IMR-90 (cell line): ENCODE data around the gene ARRDC1. TPM values are rescaled to one million over a fixed set of nuclear protein-coding genes. Genes with fewer than 3 reads are reported as not detected.

Source experiments
- ATAC-seq: fragments of 200-7000 bp; cut with Tn5 transposase; 2 replicates; pipeline ENCODE4 v1.9.1; 2020; ENCODE audit warnings: low read depth, mild to moderate bottlenecking, moderate library complexity
- BruUV-seq: library from RNA; stranded (reverse); fragments of 400-500 nt; replicated peaks from 2 replicates; lab custom pipeline; 2021; lab: Mats Ljungman, UMichigan
- CTCF ChIA-PET: fragments of 300-600 bp; formaldehyde crosslinking; extraction: SDS; loops from one replicate; lab custom pipeline; 2021; ENCODE audit warnings: antibody characterized with exemption; lab: Yijun Ruan, JAX
- POLR2A ChIA-PET: fragments of 300-600 bp; sonication (Branson Sonifier 250); formaldehyde crosslinking; loops from one replicate; lab custom pipeline; 2022; ENCODE audit warnings: antibody characterized with exemption; ENCODE audit not compliant: unreplicated experiment; lab: Charles Lee
- DNase-seq: peaks from one replicate; pipeline ENCODE4 v3.0.0; 2013
- H2AFZ ChIP-seq: replicated peaks from 2 replicates; pipeline ENCODE3; 2013; ENCODE audit warnings: low read length, mild to moderate bottlenecking; ENCODE audit not compliant: poor library complexity
- H2AK5ac ChIP-seq: 2 replicates; pipeline ENCODE4 v1.6.1; 2013; ENCODE audit warnings: low read depth, low read length, inconsistent platforms
- H2AK9ac ChIP-seq: replicated peaks from 2 replicates; pipeline ENCODE3; 2013; ENCODE audit warnings: mild to moderate bottlenecking, low read depth, low read length, moderate library complexity; ENCODE audit not compliant: poor library complexity
- H2BK120ac ChIP-seq: 2 replicates; pipeline ENCODE4 v1.6.1; 2013; ENCODE audit warnings: low read depth, low read length, inconsistent platforms
- H2BK15ac ChIP-seq: 3 replicates; pipeline ENCODE4 v1.6.1; 2013; ENCODE audit warnings: low read depth, low read length, inconsistent platforms
- H2BK20ac ChIP-seq: 2 replicates; pipeline ENCODE4 v1.6.1; 2013; ENCODE audit warnings: low read depth, mild to moderate bottlenecking, inconsistent platforms, low read length, moderate library complexity
- H2BK5ac ChIP-seq: 2 replicates; pipeline ENCODE4 v1.6.1; 2013; ENCODE audit warnings: mild to moderate bottlenecking, low read depth, low read length, inconsistent platforms; ENCODE audit not compliant: poor library complexity, severe bottlenecking
- H3K14ac ChIP-seq: replicated peaks from 2 replicates; pipeline ENCODE4 v1.6.1; 2013; ENCODE audit warnings: low read depth, low read length, inconsistent platforms
- H3K18ac ChIP-seq: 2 replicates; pipeline ENCODE4 v1.6.1; 2013; ENCODE audit warnings: low read depth, low read length, control low read depth
- H3K23ac ChIP-seq: 2 replicates; pipeline ENCODE4 v1.6.1; 2013; ENCODE audit warnings: low read depth, low read length, inconsistent platforms
- H3K27ac ChIP-seq: 2 replicates; pipeline ENCODE4 v1.5.1; 2013; ENCODE audit warnings: mild to moderate bottlenecking, control low read depth, low read length; ENCODE audit not compliant: insufficient read depth
- H3K27me3 ChIP-seq: 2 replicates; pipeline ENCODE4 v1.6.1; 2013; ENCODE audit warnings: low read length; ENCODE audit not compliant: control insufficient read depth, insufficient read depth
- H3K36me3 ChIP-seq: 2 replicates; pipeline ENCODE4 v1.6.1; 2013; ENCODE audit warnings: low read length, mixed read lengths; ENCODE audit not compliant: control insufficient read depth, insufficient read depth
- H3K4ac ChIP-seq: 2 replicates; pipeline ENCODE4 v1.6.1; 2013; ENCODE audit warnings: low read depth, low read length, inconsistent platforms
- H3K4me1 ChIP-seq: 2 replicates; pipeline ENCODE4 v1.6.1; 2013; ENCODE audit warnings: low read length, mixed read lengths; ENCODE audit not compliant: control insufficient read depth, insufficient read depth
- H3K4me2 ChIP-seq: 2 replicates; pipeline ENCODE4 v1.6.1; 2013; ENCODE audit warnings: low read depth, mild to moderate bottlenecking, control low read depth, low read length, moderate library complexity
- H3K4me3 ChIP-seq: 2 replicates; pipeline ENCODE4 v1.5.1; 2013; ENCODE audit warnings: low read depth, mild to moderate bottlenecking, control low read depth, low read length, moderate library complexity; ENCODE audit not compliant: insufficient read depth
- H3K56ac ChIP-seq: 2 replicates; pipeline ENCODE4 v1.6.1; 2013; ENCODE audit warnings: low read length, inconsistent platforms; ENCODE audit not compliant: insufficient read depth; ENCODE audit errors: extremely low read depth
- H3K79me1 ChIP-seq, 2 experiments: 2 replicates each; pipeline ENCODE4 v1.6.1; 2013; ENCODE audit warnings: low read length in 2 of 2, inconsistent platforms in 1 of 2, low read depth in 1 of 2
- H3K9ac ChIP-seq: 2 replicates; pipeline ENCODE4 v1.6.1; 2013; ENCODE audit warnings: low read depth, low read length, control low read depth
- H3K9me1 ChIP-seq: 2 replicates; pipeline ENCODE4 v1.6.1; 2013; ENCODE audit warnings: low read length, inconsistent platforms; ENCODE audit not compliant: insufficient read depth
- H3K9me3 ChIP-seq: 2 replicates; pipeline ENCODE4 v1.6.1; 2013; ENCODE audit warnings: low read length; ENCODE audit not compliant: control insufficient read depth, insufficient read depth
- H4K20me1 ChIP-seq: 2 replicates; pipeline ENCODE4 v1.6.1; 2013; ENCODE audit warnings: low read length, inconsistent platforms; ENCODE audit not compliant: insufficient read depth
- H4K5ac ChIP-seq: 2 replicates; pipeline ENCODE4 v1.6.1; 2013; ENCODE audit warnings: mild to moderate bottlenecking, low read depth, low read length, control low read depth
- H4K8ac ChIP-seq, 2 experiments: 2 replicates each; pipeline ENCODE4 v1.6.1; 2013; ENCODE audit warnings: low read depth in 2 of 2, low read length in 2 of 2, control low read depth in 1 of 2, inconsistent platforms in 1 of 2
- H4K91ac ChIP-seq: 2 replicates; pipeline ENCODE4 v1.6.1; 2013; ENCODE audit warnings: low read depth, low read length, inconsistent platforms; ENCODE audit not compliant: insufficient read depth
- BHLHE40 ChIP-seq: fragments of 150-350 bp; IDR thresholded peaks from 2 replicates; pipeline ENCODE4 v1.6.1; 2016; ENCODE audit warnings: mild to moderate bottlenecking, low read depth, low read length
- CEBPB ChIP-seq: IDR thresholded peaks from 2 replicates; pipeline ENCODE4 v1.6.1; 2012; ENCODE audit warnings: low read depth, low read length, improper control_type of control experiment
- CHD1 ChIP-seq: IDR thresholded peaks from 2 replicates; pipeline ENCODE4 v1.6.1; 2012; ENCODE audit warnings: low read depth, low read length, improper control_type of control experiment
- FOS ChIP-seq: fragments of 150-350 bp; IDR thresholded peaks from 2 replicates; pipeline ENCODE4 v1.6.1; 2016; ENCODE audit warnings: low read depth, low read length
- MXI1 ChIP-seq: IDR thresholded peaks from 2 replicates; pipeline ENCODE4 v1.6.1; 2012; ENCODE audit warnings: low read depth, mild to moderate bottlenecking, low read length, moderate library complexity, borderline replicate concordance
- NFE2L2 ChIP-seq: fragments of 150-350 bp; IDR thresholded peaks from 2 replicates; pipeline ENCODE4 v1.6.1; 2016; ENCODE audit warnings: low read depth, mild to moderate bottlenecking, low read length
- RAD21 ChIP-seq: IDR thresholded peaks from 2 replicates; pipeline ENCODE4 v1.6.1; 2012; ENCODE audit warnings: low read length, improper control_type of control experiment
- WGBS, 2 experiments: methylation state at CpG; one replicate each; pipeline versions ENCODE4 v1.1.5 to v1.1.7; 2013; ENCODE audit warnings: missing lambda C conversion rate in 2 of 2; ENCODE audit not compliant: insufficient read length in 1 of 2; ENCODE audit errors: extremely low coverage in 2 of 2; 5-methylcytosine and 5-hydroxymethylcytosine counted together
- dilution Hi-C: fragments of 300-500 bp; cut with HindIII; formaldehyde crosslinking; loops from one replicate; pipeline ENCODE4 v1.14.3; 2018; ENCODE audit warnings: low sequenced_read_pairs; ENCODE audit not compliant: unreplicated experiment
- in situ Hi-C: fragments of 300-500 bp; cut with MboI; formaldehyde crosslinking; loops from 3 replicates; pipeline ENCODE4 v1.14.3; 2019; ENCODE audit warnings: low sequenced_read_pairs, inconsistent platforms, mixed read lengths
- intact Hi-C: fragments of 100-400 bp; cut with micrococcal nuclease; formaldehyde crosslinking; loops from 2 replicates; pipeline ENCODE4 v1.10.0; 2022
- polyA plus RNA-seq, 3 experiments: library from polyadenylated mRNA; depleted of rRNA; stranded (reverse); fragments of >200 nt; gene quantifications; 2 replicates each; pipeline ENCODE4 v1.2.3, GENCODE V29; 2012; ENCODE audit warnings: low replicate concordance in 1 of 3
- total RNA-seq: library from RNA; depleted of rRNA; stranded (reverse); fragments of >200 nt; gene quantifications from 2 replicates; pipeline ENCODE4 v1.2.3, GENCODE V29; 2012
- TF ChIP-seq, protein P1 (sequence below): fragments of 150-350 bp; IDR thresholded peaks from 2 replicates; pipeline ENCODE4 v1.6.1; 2016; ENCODE audit warnings: low read depth, mild to moderate bottlenecking, low read length, moderate library complexity, borderline replicate concordance
- TF ChIP-seq, protein P2 (sequence below): conservative IDR thresholded peaks from 2 replicates; pipeline ENCODE4 v1.5.1; 2012; ENCODE audit warnings: mild to moderate bottlenecking, low read depth, low read length, improper control_type of control experiment
- TF ChIP-seq, protein P3 (sequence below): fragments of 150-350 bp; IDR thresholded peaks from 2 replicates; pipeline ENCODE4 v1.6.1; 2017; ENCODE audit warnings: mild to moderate bottlenecking, antibody characterized with exemption, low read length, low read depth

ARRDC1 gene
- total and polyA plus RNA-seq, 2 of the 4 experiments (the other 2 are of a cell fraction): 7.7 to 41.4 TPM

DNA sequence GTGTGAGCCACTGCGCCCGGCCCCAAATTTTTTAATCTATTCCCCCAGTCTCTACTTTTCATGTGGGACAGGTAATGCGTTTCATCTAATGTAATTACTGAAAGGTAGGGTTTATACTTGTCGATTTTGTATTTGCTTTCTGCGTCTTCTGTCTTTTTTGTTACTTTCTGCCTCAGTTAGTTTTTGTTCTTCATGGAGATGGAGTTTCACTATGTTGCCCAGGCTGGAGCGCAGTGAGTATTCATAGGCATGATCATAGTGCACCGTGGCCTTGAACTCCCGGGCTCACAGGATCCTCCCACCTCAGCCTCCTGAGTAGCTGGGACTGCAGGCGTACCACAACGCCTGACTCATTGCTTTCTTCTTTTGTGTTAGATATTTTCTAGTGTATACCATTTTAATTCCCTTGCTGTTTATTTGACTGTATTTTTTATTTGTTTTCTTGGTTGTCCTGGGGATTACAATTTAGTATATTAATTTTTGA is 36.7 kb downstream of the ARRDC1 start:
- no peak overlapping the region for H2BK15ac ChIP-seq
- peaks cover 8% of the 10 kb centered on the region for H3K36me3 ChIP-seq
- H3K9me1 ChIP-seq: peaks cover 16% of the 10 kb centered on the region
- DNase-seq (no peak), ATAC-seq (no peak)
- peaks cover 29 to 75% of the 10 kb centered on the region in 2 experiments for H3K79me1 ChIP-seq
- H3K23ac ChIP-seq: no peak overlapping the region
- no peak overlapping the region for H2AK9ac ChIP-seq
- H4K5ac ChIP-seq: no peak overlapping the region
- no peak overlapping the region for H2BK120ac ChIP-seq
- in situ Hi-C loops (no loop called here), intact Hi-C loops (no loop called here), dilution Hi-C loops (no loop called here)
- BruUV-seq: no TSS peak
- TF ChIP-seq CHD1: no peak
- TF ChIP-seq CEBPB: no peak
- TF ChIP-seq, protein P1, sequence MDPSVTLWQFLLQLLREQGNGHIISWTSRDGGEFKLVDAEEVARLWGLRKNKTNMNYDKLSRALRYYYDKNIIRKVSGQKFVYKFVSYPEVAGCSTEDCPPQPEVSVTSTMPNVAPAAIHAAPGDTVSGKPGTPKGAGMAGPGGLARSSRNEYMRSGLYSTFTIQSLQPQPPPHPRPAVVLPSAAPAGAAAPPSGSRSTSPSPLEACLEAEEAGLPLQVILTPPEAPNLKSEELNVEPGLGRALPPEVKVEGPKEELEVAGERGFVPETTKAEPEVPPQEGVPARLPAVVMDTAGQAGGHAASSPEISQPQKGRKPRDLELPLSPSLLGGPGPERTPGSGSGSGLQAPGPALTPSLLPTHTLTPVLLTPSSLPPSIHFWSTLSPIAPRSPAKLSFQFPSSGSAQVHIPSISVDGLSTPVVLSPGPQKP: no peak
- TF ChIP-seq, protein P2, sequence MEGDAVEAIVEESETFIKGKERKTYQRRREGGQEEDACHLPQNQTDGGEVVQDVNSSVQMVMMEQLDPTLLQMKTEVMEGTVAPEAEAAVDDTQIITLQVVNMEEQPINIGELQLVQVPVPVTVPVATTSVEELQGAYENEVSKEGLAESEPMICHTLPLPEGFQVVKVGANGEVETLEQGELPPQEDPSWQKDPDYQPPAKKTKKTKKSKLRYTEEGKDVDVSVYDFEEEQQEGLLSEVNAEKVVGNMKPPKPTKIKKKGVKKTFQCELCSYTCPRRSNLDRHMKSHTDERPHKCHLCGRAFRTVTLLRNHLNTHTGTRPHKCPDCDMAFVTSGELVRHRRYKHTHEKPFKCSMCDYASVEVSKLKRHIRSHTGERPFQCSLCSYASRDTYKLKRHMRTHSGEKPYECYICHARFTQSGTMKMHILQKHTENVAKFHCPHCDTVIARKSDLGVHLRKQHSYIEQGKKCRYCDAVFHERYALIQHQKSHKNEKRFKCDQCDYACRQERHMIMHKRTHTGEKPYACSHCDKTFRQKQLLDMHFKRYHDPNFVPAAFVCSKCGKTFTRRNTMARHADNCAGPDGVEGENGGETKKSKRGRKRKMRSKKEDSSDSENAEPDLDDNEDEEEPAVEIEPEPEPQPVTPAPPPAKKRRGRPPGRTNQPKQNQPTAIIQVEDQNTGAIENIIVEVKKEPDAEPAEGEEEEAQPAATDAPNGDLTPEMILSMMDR: no peak
- TF ChIP-seq NFE2L2: no peak
- no peak for TF ChIP-seq RAD21
- no peak for TF ChIP-seq FOS
- no peak for TF ChIP-seq BHLHE40
- TF ChIP-seq, protein P3, sequence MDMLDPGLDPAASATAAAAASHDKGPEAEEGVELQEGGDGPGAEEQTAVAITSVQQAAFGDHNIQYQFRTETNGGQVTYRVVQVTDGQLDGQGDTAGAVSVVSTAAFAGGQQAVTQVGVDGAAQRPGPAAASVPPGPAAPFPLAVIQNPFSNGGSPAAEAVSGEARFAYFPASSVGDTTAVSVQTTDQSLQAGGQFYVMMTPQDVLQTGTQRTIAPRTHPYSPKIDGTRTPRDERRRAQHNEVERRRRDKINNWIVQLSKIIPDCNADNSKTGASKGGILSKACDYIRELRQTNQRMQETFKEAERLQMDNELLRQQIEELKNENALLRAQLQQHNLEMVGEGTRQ: no peak
- no peak for TF ChIP-seq MXI1
- no peak overlapping the region for H3K4ac ChIP-seq
- no peak overlapping the region for H4K8ac ChIP-seq
- no peak overlapping the region for H3K14ac ChIP-seq
- no peak overlapping the region for H2AK5ac ChIP-seq
- no peak overlapping the region for H4K91ac ChIP-seq
- no peak overlapping the region for H2AFZ ChIP-seq
- no peak overlapping the region for H2BK5ac ChIP-seq
- H3K27me3 ChIP-seq: no peaks in the 10 kb centered on the region
- H3K9me3 ChIP-seq: no peaks in the 10 kb centered on the region
- ChIA-PET POLR2A (no interaction called here), CTCF (interaction anchor here (0.9 kb wide), 1 partner anchor 24 kb away, joined by 3 read pairs; no protein-coding TSS in a partner anchor)
- no peak overlapping the region for H3K56ac ChIP-seq
- WGBS, 2 experiments: no CpG with 5 or more reads among the region's 10 CpGs
- H3K18ac ChIP-seq: no peak overlapping the region
- no peak overlapping the region for H3K4me2 ChIP-seq
- H2BK20ac ChIP-seq: no peak overlapping the region
- H3K4me3 ChIP-seq: no peak overlapping the region
- no peak overlapping the region for H3K9ac ChIP-seq
- peaks cover 6% of the 10 kb centered on the region; the same call in 1 of the 2 replicates for H3K4me1 ChIP-seq
- peaks cover 74% of the 10 kb centered on the region for H4K20me1 ChIP-seq
- no peak overlapping the region for H3K27ac ChIP-seq
